GM12878 (cell line): ENCODE measurements around the gene SLC25A11. TPM values are rescaled to one million over a fixed set of nuclear protein-coding genes. Genes with fewer than 3 reads are reported as not detected.

Experiments
- ATAC-seq: fragments of 200-7000 bp; cut with Tn5 transposase; 3 replicates; pipeline ENCODE4 v1.9.1; 2020; ENCODE audit warnings: mild to moderate bottlenecking, moderate library complexity
- BruUV-seq: library from RNA; stranded (reverse); fragments of 400-500 nt; replicated peaks from 2 replicates; lab custom pipeline; 2021; lab: Mats Ljungman, UMichigan
- CTCF ChIA-PET: fragments of 300-600 bp; sonication (Branson Sonifier 250); formaldehyde crosslinking; extraction: SDS; loops from one replicate; lab custom pipeline; 2021; ENCODE audit warnings: inconsistent platforms; lab: Yijun Ruan, JAX
- POLR2A ChIA-PET: fragments of 350-600 bp; formaldehyde crosslinking; extraction: SDS; loops from one replicate; lab custom pipeline; 2021; ENCODE audit warnings: inconsistent platforms; lab: Charles Lee
- RAD21 ChIA-PET: fragments of 300-600 bp; sonication (Branson Sonifier 250); formaldehyde crosslinking; loops from one replicate; lab custom pipeline; 2023; ENCODE audit warnings: antibody characterized with exemption; ENCODE audit not compliant: unreplicated experiment; lab: Charles Lee
- SMC1A ChIA-PET: fragments of 300-600 bp; sonication (Branson Sonifier 250); formaldehyde crosslinking; loops from one replicate; lab custom pipeline; 2023; ENCODE audit not compliant: unreplicated experiment, uncharacterized antibody; lab: Charles Lee
- DNase-seq: peaks from one replicate; pipeline ENCODE4 v3.0.0-alpha.2; 2011; ENCODE audit warnings: low read depth, low spot score
- FAIRE-seq: peaks from 3 replicates; lab custom pipeline; 2011; peaks lifted over from hg19 to GRCh38; lab: Jason Lieb, UNC
- H2AFZ ChIP-seq: 2 replicates; pipeline ENCODE4 v1.6.0; 2011; ENCODE audit warnings: low read depth, low read length, control low read depth; ENCODE audit not compliant: control insufficient read depth
- H3K27ac ChIP-seq: 2 replicates; pipeline ENCODE4 v1.5.1; 2011; ENCODE audit warnings: control low read depth; ENCODE audit not compliant: control insufficient read depth, insufficient read depth
- H3K27me3 ChIP-seq, 2 experiments: replicated peaks in 1 of 2; 2 replicates each; pipeline versions ENCODE4 v1.6.0 to v1.6.1; 2011; ENCODE audit warnings: low read length in 1 of 2; ENCODE audit not compliant: control insufficient read depth in 2 of 2, insufficient read depth in 2 of 2
- H3K36me3 ChIP-seq, 2 experiments: 2 replicates each; pipeline ENCODE4 v1.5.1; 2011; ENCODE audit warnings: low read length in 1 of 2; ENCODE audit not compliant: control insufficient read depth in 2 of 2, insufficient read depth in 2 of 2
- H3K4me1 ChIP-seq: 2 replicates; pipeline ENCODE4 v1.6.1; 2011; ENCODE audit warnings: mild to moderate bottlenecking, low read length, moderate library complexity, mixed read lengths; ENCODE audit not compliant: control insufficient read depth, insufficient read depth
- H3K4me2 ChIP-seq: 2 replicates; pipeline ENCODE4 v1.6.0; 2011; ENCODE audit warnings: control low read depth; ENCODE audit not compliant: control insufficient read depth, insufficient read depth
- H3K4me3 ChIP-seq: fragments of 200-600 bp; sonication (generic); 2 replicates; pipeline ENCODE4 v1.5.1; 2016
- H3K79me2 ChIP-seq: 2 replicates; pipeline ENCODE4 v1.6.0; 2011; ENCODE audit warnings: low read length; ENCODE audit not compliant: control insufficient read depth, insufficient read depth
- H3K9ac ChIP-seq: 2 replicates; pipeline ENCODE4 v1.8.0; 2011; ENCODE audit warnings: low read length, control low read depth, mixed read lengths; ENCODE audit not compliant: control insufficient read depth, insufficient read depth
- H3K9me3 ChIP-seq: replicated peaks from 3 replicates; pipeline ENCODE4 v1.5.1; 2011; ENCODE audit warnings: mild to moderate bottlenecking, low read length; ENCODE audit not compliant: control insufficient read depth, insufficient read depth
- H4K20me1 ChIP-seq: 2 replicates; pipeline ENCODE4 v1.6.0; 2011; ENCODE audit not compliant: control insufficient read depth, insufficient read depth
- NFIC ChIP-seq: IDR thresholded peaks from 2 replicates; pipeline ENCODE4 v1.6.1; 2012; ENCODE audit warnings: low read depth, mild to moderate bottlenecking, inconsistent platforms, low read length, moderate library complexity
- PAX8 ChIP-seq: fragments of 450-650 bp; IDR thresholded peaks from 2 replicates; pipeline ENCODE4 v1.6.1; 2017; ENCODE audit warnings: mild to moderate bottlenecking, moderate library complexity
- RBBP5 ChIP-seq: fragments of 200-600 bp; sonication (generic); conservative IDR thresholded peaks from 2 replicates; pipeline ENCODE4 v1.6.1; 2016
- SP1 ChIP-seq: IDR thresholded peaks from one replicate; pipeline ENCODE4 v1.6.1; 2011; ENCODE audit warnings: low read depth, low read length
- USF1 ChIP-seq: IDR thresholded peaks from 2 replicates; pipeline ENCODE4 v1.6.1; 2011; ENCODE audit warnings: borderline replicate concordance, low read depth, mild to moderate bottlenecking, moderate library complexity, mixed read lengths, low read length; ENCODE audit not compliant: insufficient read depth; ENCODE audit errors: extremely low read length
- WGBS: methylation state at CpG from one replicate; pipeline ENCODE4 v1.1.6; 2016; ENCODE audit warnings: low lambda C conversion rate; ENCODE audit not compliant: insufficient replicate concordance, insufficient coverage; ENCODE audit errors: missing lambda C conversion rate; 5-methylcytosine and 5-hydroxymethylcytosine counted together
- in situ Hi-C: fragments of 300-500 bp; cut with MboI; formaldehyde crosslinking; loops from 9 replicates; pipeline ENCODE4 v1.14.3; 2018; ENCODE audit warnings: mixed read lengths
- intact Hi-C: fragments of 100-400 bp; cut with micrococcal nuclease; formaldehyde crosslinking; loops from one replicate; pipeline ENCODE4 v1.14.2; 2022; ENCODE audit not compliant: unreplicated experiment
- polyA plus RNA-seq, 11 experiments: library from polyadenylated mRNA; depleted of rRNA in 4 of 11; unstranded in 6 of 11; stranded (reverse) in 5 of 11; fragments of >200 nt; fragmentation: Nextera tagmentation in 4 of 11; fragmentation: Illumina TruSeq in 1 of 11; extraction: Ambion mirVana in 4 of 11; extraction: Trizol in 1 of 11; gene quantifications; 1 replicate in 1 of 11; 2 replicates in 10 of 11; pipeline versions ENCODE4 v1.2.1 to v1.2.3, GENCODE V29; 2011 to 2016; ENCODE audit warnings: inconsistent platforms in 2 of 11, missing spikeins in 2 of 11, low read depth in 1 of 11
- total RNA-seq, 4 experiments: library from RNA; depleted of rRNA in 3 of 4; stranded (reverse); fragments of >200 nt in 3 of 4; fragmentation: Illumina TruSeq in 1 of 4; extraction: Trizol in 1 of 4; gene quantifications; 2 replicates each; pipeline versions ENCODE4 v1.2.1 to v1.2.3, GENCODE V29; 2013 to 2021
- TF ChIP-seq, protein P1 (sequence below): fragments of 450-650 bp; IDR thresholded peaks from 2 replicates; pipeline ENCODE4 v1.6.1; 2016; ENCODE audit warnings: mild to moderate bottlenecking, moderate library complexity, borderline replicate concordance

The SLC25A11 gene
- total and polyA plus RNA-seq, 10 of the 15 experiments (the other 5 are each of a cell fraction or from before 2014, with no cell fraction given), result 5.8 to 142 (median 65.0) TPM

GRCh38 chr17:4893272-4893671 lies 46.6 kb downstream of the SLC25A11 start:
- Histone ChIP-seq H3K79me2 (no peaks in the 10 kb centered on the region), H3K9ac (no peak overlapping the region), H3K9me3 (no peaks in the 10 kb centered on the region), H3K27me3 (no peaks in the 10 kb centered on the region), H3K36me3 (peaks cover 6 to 27% of the 10 kb centered on the region in 2 experiments; a peak in 3 of 4 replicates), H3K4me2 (no peak overlapping the region), H3K4me1 (no peaks in the 10 kb centered on the region), H4K20me1 (peaks cover 2% of the 10 kb centered on the region; the same call in 1 of the 2 replicates), H3K4me3 (no peak overlapping the region), H3K27ac (no peak overlapping the region), H2AFZ (no peak overlapping the region)
- intact Hi-C loops, result no loop called here
- TF ChIP-seq, protein P1, sequence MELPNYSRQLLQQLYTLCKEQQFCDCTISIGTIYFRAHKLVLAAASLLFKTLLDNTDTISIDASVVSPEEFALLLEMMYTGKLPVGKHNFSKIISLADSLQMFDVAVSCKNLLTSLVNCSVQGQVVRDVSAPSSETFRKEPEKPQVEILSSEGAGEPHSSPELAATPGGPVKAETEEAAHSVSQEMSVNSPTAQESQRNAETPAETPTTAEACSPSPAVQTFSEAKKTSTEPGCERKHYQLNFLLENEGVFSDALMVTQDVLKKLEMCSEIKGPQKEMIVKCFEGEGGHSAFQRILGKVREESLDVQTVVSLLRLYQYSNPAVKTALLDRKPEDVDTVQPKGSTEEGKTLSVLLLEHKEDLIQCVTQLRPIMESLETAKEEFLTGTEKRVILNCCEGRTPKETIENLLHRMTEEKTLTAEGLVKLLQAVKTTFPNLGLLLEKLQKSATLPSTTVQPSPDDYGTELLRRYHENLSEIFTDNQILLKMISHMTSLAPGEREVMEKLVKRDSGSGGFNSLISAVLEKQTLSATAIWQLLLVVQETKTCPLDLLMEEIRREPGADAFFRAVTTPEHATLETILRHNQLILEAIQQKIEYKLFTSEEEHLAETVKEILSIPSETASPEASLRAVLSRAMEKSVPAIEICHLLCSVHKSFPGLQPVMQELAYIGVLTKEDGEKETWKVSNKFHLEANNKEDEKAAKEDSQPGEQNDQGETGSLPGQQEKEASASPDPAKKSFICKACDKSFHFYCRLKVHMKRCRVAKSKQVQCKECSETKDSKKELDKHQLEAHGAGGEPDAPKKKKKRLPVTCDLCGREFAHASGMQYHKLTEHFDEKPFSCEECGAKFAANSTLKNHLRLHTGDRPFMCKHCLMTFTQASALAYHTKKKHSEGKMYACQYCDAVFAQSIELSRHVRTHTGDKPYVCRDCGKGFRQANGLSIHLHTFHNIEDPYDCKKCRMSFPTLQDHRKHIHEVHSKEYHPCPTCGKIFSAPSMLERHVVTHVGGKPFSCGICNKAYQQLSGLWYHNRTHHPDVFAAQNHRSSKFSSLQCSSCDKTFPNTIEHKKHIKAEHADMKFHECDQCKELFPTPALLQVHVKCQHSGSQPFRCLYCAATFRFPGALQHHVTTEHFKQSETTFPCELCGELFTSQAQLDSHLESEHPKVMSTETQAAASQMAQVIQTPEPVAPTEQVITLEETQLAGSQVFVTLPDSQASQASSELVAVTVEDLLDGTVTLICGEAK, result no peak
- TF ChIP-seq RBBP5, result no peak
- TF ChIP-seq PAX8, result no peak
- no peak for TF ChIP-seq USF1
- no peak for TF ChIP-seq SP1
- no peak for TF ChIP-seq NFIC
- ChIA-PET CTCF (no interaction called here), RAD21 (no interaction called here), SMC1A (no interaction called here), POLR2A (no interaction called here)
- BruUV-seq, result no TSS peak
- no peak for FAIRE-seq
- in situ Hi-C loops, result no loop called here
- 85% methylated on average over 18 of the region's 18 CpGs for WGBS
- no peak for ATAC-seq
- DNase-seq, result no peak
